C4-2B (cell line): ENCODE results near the gene STAMBPL1.
"Not testable (repeated sequence)": the region's sequence is repeated elsewhere in the genome, so short reads cannot be mapped to it uniquely, and the experiment has no call there.

ENCODE experiments used
- H3K27ac ChIP-seq: fragments of 450-650 bp; 2 replicates; pipeline ENCODE4 v1.5.1; 2017
- ZFX ChIP-seq: fragments of 450-650 bp; IDR thresholded peaks from 2 replicates; pipeline ENCODE4 v1.6.1; 2017
- TF ChIP-seq, protein P1 (sequence below): fragments of 450-650 bp; conservative IDR thresholded peaks from 2 replicates; pipeline ENCODE4 v1.5.1; 2017; ENCODE audit warnings: mild to moderate bottlenecking

The STAMBPL1 gene

DNA sequence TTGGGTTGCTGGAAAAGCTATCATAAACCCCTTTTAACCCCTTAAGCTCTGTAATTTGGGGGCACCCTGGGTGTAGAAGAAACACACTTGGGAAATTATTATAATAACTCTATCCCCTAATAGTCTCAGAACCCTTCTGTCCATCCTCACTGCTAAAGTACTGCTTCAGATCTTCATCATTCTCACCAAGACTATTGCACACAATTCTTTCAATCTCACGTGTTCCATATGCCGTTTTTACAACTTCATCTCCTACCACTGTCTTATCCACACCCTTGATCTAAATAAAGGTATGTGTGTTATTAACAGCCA lies 44.2 kb upstream of the STAMBPL1 start:
- TF ChIP-seq ZFX = no peak
- TF ChIP-seq, protein P1, sequence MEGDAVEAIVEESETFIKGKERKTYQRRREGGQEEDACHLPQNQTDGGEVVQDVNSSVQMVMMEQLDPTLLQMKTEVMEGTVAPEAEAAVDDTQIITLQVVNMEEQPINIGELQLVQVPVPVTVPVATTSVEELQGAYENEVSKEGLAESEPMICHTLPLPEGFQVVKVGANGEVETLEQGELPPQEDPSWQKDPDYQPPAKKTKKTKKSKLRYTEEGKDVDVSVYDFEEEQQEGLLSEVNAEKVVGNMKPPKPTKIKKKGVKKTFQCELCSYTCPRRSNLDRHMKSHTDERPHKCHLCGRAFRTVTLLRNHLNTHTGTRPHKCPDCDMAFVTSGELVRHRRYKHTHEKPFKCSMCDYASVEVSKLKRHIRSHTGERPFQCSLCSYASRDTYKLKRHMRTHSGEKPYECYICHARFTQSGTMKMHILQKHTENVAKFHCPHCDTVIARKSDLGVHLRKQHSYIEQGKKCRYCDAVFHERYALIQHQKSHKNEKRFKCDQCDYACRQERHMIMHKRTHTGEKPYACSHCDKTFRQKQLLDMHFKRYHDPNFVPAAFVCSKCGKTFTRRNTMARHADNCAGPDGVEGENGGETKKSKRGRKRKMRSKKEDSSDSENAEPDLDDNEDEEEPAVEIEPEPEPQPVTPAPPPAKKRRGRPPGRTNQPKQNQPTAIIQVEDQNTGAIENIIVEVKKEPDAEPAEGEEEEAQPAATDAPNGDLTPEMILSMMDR = peak; percentile 46
- no peak overlapping the region for H3K27ac ChIP-seq

DNA sequence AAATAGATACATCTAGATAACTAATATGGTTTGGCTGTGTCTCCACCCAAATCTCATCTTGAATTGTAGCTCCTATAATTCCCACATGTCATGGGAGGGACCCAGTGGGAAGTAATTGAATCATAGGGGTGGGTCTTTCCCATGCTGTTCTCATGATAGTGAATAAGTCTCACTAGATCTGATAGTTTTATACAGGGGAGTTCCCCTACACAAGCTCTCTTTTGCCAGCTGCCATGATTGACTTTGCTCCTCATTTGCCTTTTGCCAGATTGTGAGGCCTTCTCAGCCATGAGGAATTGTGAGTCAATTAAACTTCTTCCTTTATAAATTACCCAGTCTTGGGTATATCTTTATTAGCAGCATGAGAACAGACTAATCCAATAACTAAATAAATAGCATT lies 42.4 kb upstream of the STAMBPL1 start:
- H3K27ac ChIP-seq = not testable (repeated sequence)

DNA sequence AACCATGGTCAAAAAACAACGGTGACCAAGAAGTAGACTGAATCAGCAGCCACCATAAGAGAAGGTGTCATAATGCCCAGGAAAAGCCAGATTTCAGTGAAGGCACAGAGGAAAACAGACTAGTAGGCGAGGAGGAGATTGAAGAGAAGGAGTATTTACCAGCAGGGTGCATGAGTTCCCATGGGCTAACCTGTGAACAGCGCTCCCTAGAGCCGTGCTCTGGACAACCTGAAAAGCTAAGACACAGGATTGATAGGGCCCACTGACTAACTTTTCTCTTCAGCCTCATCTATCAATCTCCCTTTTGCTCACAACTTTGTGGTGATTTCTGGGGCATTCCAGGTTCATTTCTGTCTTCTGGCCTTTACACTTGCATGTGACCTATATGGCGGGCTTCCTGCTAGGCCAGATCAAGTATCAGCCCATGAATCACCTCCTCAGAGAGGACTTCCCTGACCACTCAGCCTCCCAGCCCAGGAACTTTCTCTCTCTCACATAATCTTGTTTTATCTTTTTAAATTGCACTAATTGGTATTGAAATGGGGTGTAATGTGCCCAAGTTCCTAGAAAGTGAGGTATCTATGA lies 41.2 kb upstream of the STAMBPL1 start:
- no peak overlapping the region for H3K27ac ChIP-seq
- TF ChIP-seq ZFX = no peak
- TF ChIP-seq, protein P1 = no peak

DNA sequence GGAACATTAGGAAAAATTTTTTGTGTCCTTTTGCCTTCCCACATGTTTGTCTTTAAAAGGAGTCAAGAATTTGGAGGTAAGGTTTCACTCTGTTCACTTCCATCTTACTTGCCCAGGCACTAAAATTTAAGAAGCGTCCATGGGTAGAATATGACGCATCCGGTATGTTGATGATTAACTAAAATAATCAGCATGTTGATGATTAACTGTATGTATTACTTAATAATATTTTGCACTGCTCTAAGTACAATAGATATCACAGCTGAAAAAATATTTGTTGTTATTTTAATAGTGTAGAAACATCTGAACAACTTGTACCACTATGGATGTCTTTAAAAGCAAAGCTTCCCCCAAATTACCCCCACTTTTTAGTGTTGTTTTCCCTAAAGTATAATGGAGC lies 39.9 kb upstream of the STAMBPL1 start:
- TF ChIP-seq, protein P1 = no peak
- no peak for TF ChIP-seq ZFX
- H3K27ac ChIP-seq = no peak overlapping the region

DNA sequence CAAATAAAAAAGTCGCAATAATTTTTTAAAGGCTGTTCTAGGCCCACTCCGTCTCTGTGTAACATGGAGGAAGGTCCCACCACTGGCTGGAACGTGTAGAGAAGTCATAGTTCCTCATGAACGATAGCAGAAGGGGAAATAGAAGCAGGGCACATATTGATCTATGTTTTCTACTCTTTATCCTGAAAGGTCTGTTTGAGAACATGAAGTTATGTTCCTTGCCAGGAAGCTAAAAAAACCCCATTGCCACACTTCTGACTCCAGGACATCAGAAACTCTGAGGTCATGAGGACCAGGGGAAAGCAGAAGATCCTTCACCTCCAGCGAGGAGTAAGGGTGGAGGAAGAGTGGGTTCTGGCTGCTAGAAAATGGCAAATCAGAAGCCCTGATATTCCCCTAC lies 39.2 kb upstream of the STAMBPL1 start:
- no peak for TF ChIP-seq ZFX
- TF ChIP-seq, protein P1 = no peak
- H3K27ac ChIP-seq = no peak overlapping the region

DNA sequence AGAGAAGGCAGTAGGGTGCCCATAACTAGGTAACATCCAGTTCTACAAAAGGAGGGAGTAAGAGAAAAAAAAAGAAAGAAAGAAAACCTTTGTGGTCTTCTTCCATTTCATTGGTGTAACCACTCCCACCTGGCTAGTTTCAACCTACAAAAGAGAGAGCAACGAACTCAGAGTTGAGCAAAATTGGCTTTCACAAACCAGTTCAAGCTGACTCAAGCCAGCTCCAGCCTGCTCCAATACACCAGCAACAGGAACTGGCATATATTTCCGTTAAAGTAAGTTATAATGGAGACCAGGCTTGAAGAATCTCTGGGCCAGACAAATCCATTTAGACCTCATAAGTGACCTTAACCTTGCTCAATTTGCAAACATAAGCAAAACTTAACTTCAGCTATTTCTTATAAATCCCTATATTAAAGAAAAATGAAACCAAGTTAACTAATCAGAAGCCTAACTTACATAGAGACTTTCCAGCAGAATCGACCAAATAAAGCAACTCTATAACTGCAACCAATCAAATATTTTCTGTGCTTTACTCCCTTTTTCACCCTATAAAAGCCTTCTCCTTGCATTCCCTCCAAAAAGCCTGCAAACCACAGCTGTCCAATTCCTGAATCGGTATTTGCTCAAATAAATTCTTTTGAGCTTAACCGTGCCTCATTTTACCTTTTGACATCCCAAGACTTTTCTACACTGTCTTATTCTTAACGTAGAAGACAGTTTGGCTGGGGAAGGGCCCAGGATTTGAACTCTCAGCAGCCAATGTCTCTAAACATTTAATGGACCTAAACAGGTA lies 38.5 kb upstream of the STAMBPL1 start:
- H3K27ac ChIP-seq = no peak overlapping the region
- TF ChIP-seq, protein P1 = no peak
- TF ChIP-seq ZFX = no peak

DNA sequence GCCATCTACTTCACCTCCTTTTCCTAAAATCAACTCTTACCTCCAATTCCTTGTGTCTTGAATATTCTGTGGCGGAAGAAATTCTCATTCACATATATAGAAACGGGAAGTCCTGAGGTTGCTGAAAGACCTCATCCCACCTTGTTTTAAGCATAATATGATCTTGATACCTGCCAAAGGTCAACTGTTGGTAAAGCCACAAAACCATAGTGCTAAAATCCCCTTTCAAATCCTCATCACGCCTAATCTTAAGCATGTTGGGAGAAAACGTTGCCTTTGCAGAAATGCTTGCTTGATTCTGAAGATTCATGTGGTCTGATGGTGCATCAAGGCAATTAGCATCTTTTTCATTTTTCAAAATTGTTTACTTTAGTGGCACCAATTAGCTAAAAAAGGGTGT lies 36.9 kb upstream of the STAMBPL1 start:
- no peak for TF ChIP-seq ZFX
- TF ChIP-seq, protein P1 = no peak
- no peak overlapping the region for H3K27ac ChIP-seq

DNA sequence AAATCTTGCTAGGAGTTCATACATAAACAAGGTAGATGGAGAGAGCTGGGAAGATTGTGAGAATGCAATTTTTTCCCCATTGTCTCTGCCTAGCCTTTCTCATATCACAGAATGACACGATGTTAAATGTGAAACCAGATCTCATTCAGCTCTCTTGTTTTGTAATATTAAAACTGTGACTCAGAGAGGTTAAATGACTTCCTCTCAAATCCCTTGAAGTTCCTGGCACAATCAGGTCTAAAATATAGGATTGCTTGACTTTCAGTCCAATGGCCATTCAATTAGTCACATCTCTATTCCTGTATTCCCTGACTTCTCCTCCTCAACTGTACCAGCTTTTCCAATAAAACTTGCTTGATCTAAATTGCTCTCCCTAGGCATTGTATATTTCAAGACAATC lies 31.5 kb upstream of the STAMBPL1 start:
- no peak overlapping the region for H3K27ac ChIP-seq
- TF ChIP-seq ZFX = no peak
- TF ChIP-seq, protein P1 = no peak
